H1 (cell line): ENCODE measurements around the gene AP4M1. TPM values are rescaled to one million over a fixed set of nuclear protein-coding genes. Genes with fewer than 3 reads are reported as not detected.

Experiments used
- CTCF ChIA-PET: fragments of 300-600 bp; sonication (Branson Sonifier 250); formaldehyde crosslinking; loops from one replicate; lab custom pipeline; 2021; ENCODE audit not compliant: partially characterized antibody; lab: Charles Lee
- POLR2A ChIA-PET: fragments of 300-600 bp; sonication (Branson Sonifier 250); formaldehyde crosslinking; loops from one replicate; lab custom pipeline; 2021; ENCODE audit warnings: inconsistent platforms; ENCODE audit not compliant: partially characterized antibody; lab: Charles Lee
- DNase-seq, 2 experiments: peaks; one replicate each; pipeline versions ENCODE4 v3.0.0 to v3.0.0-alpha.2; 2010 to 2022; ENCODE audit warnings: low spot score in 2 of 2, low read depth in 1 of 2, mixed read lengths in 1 of 2
- FAIRE-seq: peaks from 2 replicates; lab custom pipeline; 2011; peaks lifted over from hg19 to GRCh38; lab: Jason Lieb, UNC
- H2AFZ ChIP-seq: 2 replicates; pipeline ENCODE4 v1.8.1; 2012; ENCODE audit warnings: low read length, inconsistent platforms
- H2AK5ac ChIP-seq: 2 replicates; pipeline ENCODE4 v1.6.1; 2013; ENCODE audit warnings: low read depth, low read length
- H2BK120ac ChIP-seq: replicated peaks from 2 replicates; pipeline ENCODE3; 2013; ENCODE audit warnings: low read depth, low read length, inconsistent platforms
- H2BK12ac ChIP-seq: 2 replicates; pipeline ENCODE4 v1.6.1; 2013; ENCODE audit warnings: low read depth, low read length
- H2BK15ac ChIP-seq: 2 replicates; pipeline ENCODE4 v1.6.1; 2013; ENCODE audit warnings: low read length
- H2BK20ac ChIP-seq: 2 replicates; pipeline ENCODE4 v1.6.1; 2013; ENCODE audit warnings: low read length
- H2BK5ac ChIP-seq: 2 replicates; pipeline ENCODE4 v1.6.1; 2013; ENCODE audit warnings: low read depth, low read length
- H3K14ac ChIP-seq: 2 replicates; pipeline ENCODE4 v1.6.1; 2013; ENCODE audit warnings: inconsistent platforms; ENCODE audit not compliant: insufficient read length
- H3K18ac ChIP-seq: 2 replicates; pipeline ENCODE4 v1.6.1; 2013; ENCODE audit warnings: low read length; ENCODE audit errors: extremely low read depth
- H3K23ac ChIP-seq: 2 replicates; pipeline ENCODE4 v1.6.1; 2013; ENCODE audit warnings: inconsistent platforms; ENCODE audit not compliant: insufficient read length
- H3K23me2 ChIP-seq: 2 replicates; pipeline ENCODE4 v1.6.1; 2013; ENCODE audit warnings: low read depth, low read length
- H3K27ac ChIP-seq: 2 replicates; pipeline ENCODE4 v1.6.1; 2011; ENCODE audit warnings: low read depth, low read length, inconsistent platforms
- H3K27me3 ChIP-seq, 4 experiments: replicated peaks in 1 of 4; 1 replicate in 1 of 4; 2 replicates in 3 of 4; pipeline versions ENCODE4 v1.6.1 to v1.8.1; 2011 to 2013; ENCODE audit warnings: low read length in 3 of 4, mild to moderate bottlenecking in 3 of 4, inconsistent platforms in 2 of 4, mixed read lengths in 2 of 4, moderate library complexity in 1 of 4; ENCODE audit not compliant: control insufficient read depth in 3 of 4, insufficient read depth in 3 of 4; ENCODE audit errors: extremely low read depth in 1 of 4
- H3K36me3 ChIP-seq, 4 experiments: 2 replicates each; pipeline versions ENCODE4 v1.6.1 to v1.8.1; 2011 to 2013; ENCODE audit warnings: mild to moderate bottlenecking in 4 of 4, low read length in 3 of 4, moderate library complexity in 2 of 4, control low read depth in 1 of 4, inconsistent platforms in 1 of 4; ENCODE audit not compliant: insufficient read depth in 4 of 4, control insufficient read depth in 2 of 4
- H3K4ac ChIP-seq: replicated peaks from 2 replicates; pipeline ENCODE3; 2013; ENCODE audit warnings: low read length, low read depth, mixed read lengths, inconsistent platforms; ENCODE audit not compliant: insufficient read length
- H3K4me1 ChIP-seq, 4 experiments: replicated peaks in 1 of 4; 1 replicate in 1 of 4; 2 replicates in 3 of 4; pipeline versions ENCODE4 v1.6.1 to v1.8.1; 2011 to 2013; ENCODE audit warnings: low read length in 3 of 4, inconsistent platforms in 2 of 4, mixed read lengths in 1 of 4; ENCODE audit not compliant: insufficient read depth in 4 of 4, control insufficient read depth in 3 of 4
- H3K4me2 ChIP-seq, 2 experiments: 2 replicates each; pipeline versions ENCODE4 v1.6.1 to v1.8.1; 2011 to 2013; ENCODE audit warnings: low read depth in 2 of 2, low read length in 2 of 2, control low read depth in 1 of 2, inconsistent platforms in 1 of 2, mild to moderate bottlenecking in 1 of 2; ENCODE audit not compliant: insufficient read depth in 1 of 2
- H3K4me3 ChIP-seq, 4 experiments: fragments of 200-600, 300-600 bp in 1 of 4; sonication (generic), shearing (Covaris generic), sonication (Bioruptor Twin) in 1 of 4; 2 replicates each; pipeline versions ENCODE4 v1.5.1 to v1.8.1; 2011 to 2016; ENCODE audit warnings: low read length in 4 of 4, low read depth in 3 of 4, control low read depth in 2 of 4, inconsistent platforms in 2 of 4, mild to moderate bottlenecking in 2 of 4, mixed read lengths in 1 of 4, moderate library complexity in 1 of 4; ENCODE audit not compliant: insufficient read depth in 2 of 4; ENCODE audit errors: extremely low read depth in 1 of 4
- H3K56ac ChIP-seq: replicated peaks from 2 replicates; pipeline ENCODE3; 2013; ENCODE audit warnings: low read depth, mild to moderate bottlenecking, mixed read lengths, low read length, inconsistent platforms; ENCODE audit not compliant: insufficient read length
- H3K79me1 ChIP-seq: 2 replicates; pipeline ENCODE4 v1.6.1; 2013; ENCODE audit warnings: low read depth, low read length, control low read depth
- H3K79me2 ChIP-seq, 2 experiments: 2 replicates each; pipeline versions ENCODE4 v1.6.1 to v1.8.1; 2012 to 2013; ENCODE audit warnings: low read length in 2 of 2, mild to moderate bottlenecking in 2 of 2, inconsistent platforms in 1 of 2; ENCODE audit not compliant: insufficient read depth in 2 of 2, control insufficient read depth in 1 of 2
- H3K9ac ChIP-seq, 4 experiments: replicated peaks in 1 of 4; 1 replicate in 1 of 4; 2 replicates in 3 of 4; pipeline versions ENCODE4 v1.6.1 to v1.8.1; 2011 to 2013; ENCODE audit warnings: low read depth in 3 of 4, low read length in 3 of 4, control low read depth in 2 of 4, mild to moderate bottlenecking in 2 of 4, moderate library complexity in 2 of 4, inconsistent platforms in 1 of 4; ENCODE audit errors: extremely low read depth in 1 of 4
- H3K9me3 ChIP-seq, 2 experiments: 2 replicates each; pipeline versions ENCODE4 v1.6.1 to v1.8.1; 2012 to 2013; ENCODE audit warnings: mild to moderate bottlenecking in 2 of 2, moderate library complexity in 2 of 2, control low read depth in 1 of 2, inconsistent platforms in 1 of 2, low read depth in 1 of 2, low read length in 1 of 2, mixed read lengths in 1 of 2; ENCODE audit not compliant: insufficient read depth in 2 of 2
- H4K20me1 ChIP-seq, 2 experiments: replicated peaks in 1 of 2; 2 replicates each; pipeline versions ENCODE3 to v1.8.1; 2011 to 2013; ENCODE audit warnings: inconsistent platforms in 2 of 2, low read length in 2 of 2, mild to moderate bottlenecking in 1 of 2; ENCODE audit not compliant: insufficient read depth in 2 of 2, control insufficient read depth in 1 of 2
- H4K5ac ChIP-seq: 2 replicates; pipeline ENCODE4 v1.6.1; 2013; ENCODE audit warnings: low read length, low read depth, mixed read lengths, inconsistent platforms; ENCODE audit not compliant: insufficient read length
- H4K8ac ChIP-seq: 2 replicates; pipeline ENCODE4 v1.8.0; 2013; ENCODE audit warnings: mild to moderate bottlenecking, moderate library complexity, low read length, inconsistent platforms; ENCODE audit not compliant: insufficient read depth; ENCODE audit errors: extremely low read depth
- H4K91ac ChIP-seq: replicated peaks from 2 replicates; pipeline ENCODE3; 2013; ENCODE audit warnings: low read length, mixed read lengths, inconsistent platforms; ENCODE audit not compliant: insufficient read length
- CBX8 ChIP-seq: fragments of 300-800, 300-1000 bp; sonication (generic); IDR thresholded peaks from 2 replicates; pipeline ENCODE4 v1.7.1; 2016; ENCODE audit warnings: low read depth, low read length, borderline replicate concordance
- CEBPB ChIP-seq: IDR thresholded peaks from 2 replicates; pipeline ENCODE4 v1.6.1; 2012; ENCODE audit warnings: low read depth, low read length
- POLR2AphosphoS5 ChIP-seq: IDR thresholded peaks from 2 replicates; pipeline ENCODE4 v1.6.1; 2011; ENCODE audit warnings: low read depth, low read length
- POU5F1 ChIP-seq: IDR thresholded peaks from 2 replicates; pipeline ENCODE4 v1.6.1; 2011; ENCODE audit warnings: low read depth, mild to moderate bottlenecking, low read length, moderate library complexity
- SUZ12 ChIP-seq: fragments of 200-600 bp; sonication (generic); IDR thresholded peaks from 2 replicates; pipeline ENCODE4 v1.6.1; 2012; ENCODE audit warnings: mild to moderate bottlenecking, inconsistent platforms, low read length, moderate library complexity, mixed read lengths
- TAF7 ChIP-seq: optimal IDR thresholded peaks from 2 replicates; pipeline ENCODE3; 2011; ENCODE audit warnings: low read depth, mild to moderate bottlenecking, inconsistent platforms, low read length, moderate library complexity, borderline replicate concordance
- WGBS, 2 experiments: shearing (Covaris generic) in 1 of 2; methylation state at CpG; one replicate each; pipeline versions ENCODE4 v1.1.6 to v1.1.7; 2013 to 2015; ENCODE audit warnings: low lambda C conversion rate in 2 of 2, mixed read lengths in 2 of 2, inconsistent platforms in 1 of 2, low coverage in 1 of 2, missing lambda C conversion rate in 1 of 2; ENCODE audit not compliant: insufficient replicate concordance in 2 of 2, insufficient coverage in 1 of 2, insufficient read length in 1 of 2; ENCODE audit errors: extremely low coverage in 1 of 2, missing lambda C conversion rate in 1 of 2; 5-methylcytosine and 5-hydroxymethylcytosine counted together
- polyA plus RNA-seq, 7 experiments: library from polyadenylated mRNA; depleted of rRNA in 3 of 7; stranded (reverse) in 5 of 7; unstranded in 2 of 7; fragments of >200 nt in 5 of 7; fragments of 200-250 nt in 2 of 7; gene quantifications; 1 replicate in 5 of 7; 2 replicates in 1 of 7; 4 replicates in 1 of 7; pipeline versions ENCODE4 v1.2.1 to v1.2.3, GENCODE V29; 2011 to 2013; ENCODE audit warnings: missing spikeins in 2 of 7, mixed read lengths in 2 of 7
- total RNA-seq: library from RNA; stranded (reverse); fragmentation: NEBNext Ultra II Directional; extraction: Animal tissue kit (Norgen Biotek cat#: 25700); gene quantifications from 2 replicates; pipeline ENCODE4 v1.2.1, GENCODE V29; 2021
- TF ChIP-seq, protein P1 (sequence below): IDR thresholded peaks from 2 replicates; pipeline ENCODE4 v1.6.1; 2012; ENCODE audit warnings: inconsistent platforms

Gene AP4M1
- total and polyA plus RNA-seq, 2 of the 8 experiments (the other 6 are each of a cell fraction or from before 2014, with no cell fraction given): 15.2 to 16.6 TPM

DNA sequence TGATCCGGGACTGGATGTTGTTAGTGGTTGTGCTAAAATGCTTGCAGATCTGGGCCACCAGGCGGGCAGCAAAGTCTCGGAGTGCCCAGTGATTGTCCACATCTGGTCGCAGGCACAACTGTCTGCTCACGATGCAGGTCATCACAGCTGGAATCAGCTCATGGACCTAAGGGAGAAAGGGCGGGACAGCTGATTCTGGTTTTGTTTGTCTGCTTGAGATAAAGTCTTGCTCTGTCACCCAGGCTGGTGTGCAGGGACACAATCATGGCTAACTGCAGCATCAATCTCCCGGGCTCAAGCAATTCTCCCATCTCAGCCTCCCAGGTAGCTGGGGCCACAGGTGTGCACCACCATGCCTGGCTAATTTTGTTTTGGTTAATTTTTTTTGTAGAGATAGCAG lies 9.7 kb downstream of the AP4M1 start:
- Histone ChIP-seq H4K8ac (no peak overlapping the region), H2BK120ac (no peak overlapping the region), H2AK5ac (no peak overlapping the region), H3K4me1 (no peaks in the 10 kb centered on the region; a peak in 1 of 7 replicates), H3K79me2 (no peaks in the 10 kb centered on the region), H3K14ac (no peak overlapping the region), H3K27me3 (no peaks in the 10 kb centered on the region), H3K4me3 (no peak overlapping the region), H3K4me2 (no peak overlapping the region), H2BK20ac (no peak overlapping the region), H3K23me2 (no peaks in the 10 kb centered on the region), H3K23ac (no peak overlapping the region), H3K56ac (no peak overlapping the region), H2BK15ac (no peak overlapping the region), H3K79me1 (peaks cover 2% of the 10 kb centered on the region; the same call in 1 of the 2 replicates), H3K9ac (no peak overlapping the region), H2AFZ (no peak overlapping the region), H4K5ac (no peak overlapping the region), H3K9me3 (no peaks in the 10 kb centered on the region), H2BK5ac (no peak overlapping the region), H3K36me3 (peaks cover 13 to 59% (median 43%) of the 10 kb centered on the region in 4 experiments), H3K4ac (no peak overlapping the region), H4K20me1 (peaks cover 3 to 6% of the 10 kb centered on the region in 2 experiments), H4K91ac (no peak overlapping the region), H3K18ac (no peak overlapping the region), H2BK12ac (no peak overlapping the region), H3K27ac (no peak overlapping the region)
- WGBS, 2 experiments: 85% methylated on average over 7 of the region's 7 CpGs; no CpG with 5 or more reads in 1 of the 2 experiments
- CTCF ChIA-PET: interaction anchor here (1.6 to 6.0 kb wide), 4 partner anchors 9 to 236 kb away, joined by 3 to 48 read pairs (median 15); partner anchors contain the start of genes AP4M1 and MBLAC1
- no peak for FAIRE-seq
- no peak for DNase-seq
- TF ChIP-seq CEBPB (no peak), POLR2AphosphoS5 (no peak), TAF7 (no peak), SUZ12 (no peak), POU5F1 (no peak), CBX8 (no peak)
- TF ChIP-seq, protein P1, sequence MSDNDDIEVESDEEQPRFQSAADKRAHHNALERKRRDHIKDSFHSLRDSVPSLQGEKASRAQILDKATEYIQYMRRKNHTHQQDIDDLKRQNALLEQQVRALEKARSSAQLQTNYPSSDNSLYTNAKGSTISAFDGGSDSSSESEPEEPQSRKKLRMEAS: no peak
- POLR2A ChIA-PET: interaction anchor here (1.0 to 20.0 kb wide), 8 partner anchors 7 to 56 kb away, joined by 3 to 722 read pairs (median 8); partner anchors contain the start of genes AP4M1, COPS6, MCM7 and ZNF3
